ENCODE data around the gene UPK1A.

Gene UPK1A

DNA sequence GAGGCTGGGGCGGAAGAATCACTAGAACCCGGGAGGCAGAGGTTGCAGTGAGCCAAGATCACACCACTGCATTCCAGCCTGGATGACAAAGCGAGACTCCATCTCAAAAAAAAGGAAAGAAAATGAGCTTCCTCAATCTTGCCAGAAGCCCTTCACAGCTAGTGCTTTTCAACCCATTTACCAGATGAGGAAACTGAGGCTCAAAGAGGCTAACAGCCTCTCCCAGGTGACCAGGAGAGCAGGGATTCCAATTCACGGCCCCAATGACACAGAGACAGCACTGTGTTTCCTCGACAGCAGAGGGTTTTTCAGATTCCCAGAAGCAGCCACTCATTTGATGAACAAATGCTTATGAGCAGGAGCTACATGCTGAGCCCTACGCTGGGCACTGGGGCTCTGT is 3.2 kb downstream of the UPK1A start:
- no CpG with 5 or more reads among the region's 6 CpGs for WGBS (ENCODE audit: extremely low coverage, insufficient coverage, insufficient read length)
- Histone ChIP-seq H3K4me3 (ENCODE audit: low read depth, low read length) (no peak overlapping the region), H2AK5ac (ENCODE audit: low read length) (no peak overlapping the region), H3K79me2 (ENCODE audit: control insufficient read depth, insufficient read depth, low read length, poor library complexity) (no peaks in the 10 kb centered on the region), H2BK120ac (ENCODE audit: insufficient read depth, low read length, poor library complexity) (no peak overlapping the region), H2BK5ac (ENCODE audit: low read depth, low read length, poor library complexity) (no peak overlapping the region), H3K4me1 (ENCODE audit: control insufficient read depth in 1 of 2, insufficient read depth in 2 of 2, low read length in 2 of 2) (peaks cover 4% of the 10 kb centered on the region in 2 experiments), H3K14ac (ENCODE audit: low read length) (no peak overlapping the region), H2BK12ac (ENCODE audit: low read length) (no peak overlapping the region), H3K9ac (ENCODE audit: low read length) (no peak overlapping the region), H4K91ac (ENCODE audit: low read depth, low read length) (no peak overlapping the region), H4K8ac (ENCODE audit: low read depth, low read length) (no peak overlapping the region), H3K27me3 (ENCODE audit: insufficient read depth, low read length) (no peaks in the 10 kb centered on the region), H2AFZ (ENCODE audit: insufficient read depth, low read length, poor library complexity) (no peak overlapping the region), H3K27ac (ENCODE audit: low read depth, low read length) (no peak overlapping the region), H4K12ac (ENCODE audit: low read depth, low read length) (no peak overlapping the region), H3K4me2 (ENCODE audit: low read length) (no peak overlapping the region), H3K9me3 (ENCODE audit: insufficient read depth, low read depth, low read length) (peaks cover 1% of the 10 kb centered on the region), H3K4ac (ENCODE audit: low read depth, low read length) (no peak overlapping the region), H3K36me3 (ENCODE audit: control insufficient read depth in 1 of 2, insufficient read depth in 2 of 2, low read length in 2 of 2) (peaks cover 0 to 2% of the 10 kb centered on the region in 2 experiments), H3K23ac (ENCODE audit: low read length) (no peak overlapping the region), H3K79me1 (ENCODE audit: low read length) (no peaks in the 10 kb centered on the region), H3K18ac (ENCODE audit: low read length) (no peak overlapping the region)
- no peak for DNase-seq

DNA sequence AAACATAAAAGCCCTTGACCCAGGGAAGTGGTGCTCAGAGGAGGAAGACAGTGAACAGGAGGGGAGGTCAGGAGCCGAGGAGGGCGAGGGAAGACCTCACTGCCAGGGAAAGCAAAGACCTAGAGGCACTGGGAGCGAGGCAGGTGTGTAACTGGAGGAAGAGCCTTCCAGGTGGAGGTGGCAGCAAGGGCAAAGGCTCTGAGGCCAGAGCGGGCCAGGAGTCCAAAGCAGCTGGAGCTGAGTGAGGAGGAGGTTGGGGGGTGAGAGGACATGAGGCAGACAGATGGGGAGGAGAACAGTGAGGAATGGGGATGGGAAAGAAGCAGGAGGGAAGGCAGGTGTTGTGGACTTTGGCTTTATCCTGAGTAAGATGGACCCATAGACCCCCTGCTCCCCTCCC is 3.7 kb downstream of the UPK1A start:
- no peak overlapping the region for H2AFZ ChIP-seq (ENCODE audit: insufficient read depth, low read length, poor library complexity)
- no peaks in the 10 kb centered on the region for H3K27me3 ChIP-seq (ENCODE audit: insufficient read depth, low read length)
- no peak overlapping the region for H3K27ac ChIP-seq (ENCODE audit: low read depth, low read length)
- no peak overlapping the region for H2AK5ac ChIP-seq (ENCODE audit: low read length)
- H4K91ac ChIP-seq (ENCODE audit: low read depth, low read length) = no peak overlapping the region
- peaks cover 4% of the 10 kb centered on the region in 2 experiments for H3K4me1 ChIP-seq (ENCODE audit: control insufficient read depth in 1 of 2, insufficient read depth in 2 of 2, low read length in 2 of 2)
- no peak overlapping the region for H4K8ac ChIP-seq (ENCODE audit: low read depth, low read length)
- no peak for DNase-seq
- no peaks in the 10 kb centered on the region for H3K79me2 ChIP-seq (ENCODE audit: control insufficient read depth, insufficient read depth, low read length, poor library complexity)
- H3K23ac ChIP-seq (ENCODE audit: low read length) = no peak overlapping the region
- no peak overlapping the region for H3K9ac ChIP-seq (ENCODE audit: low read length)
- H2BK5ac ChIP-seq (ENCODE audit: low read depth, low read length, poor library complexity) = no peak overlapping the region
- WGBS (ENCODE audit: extremely low coverage, insufficient coverage, insufficient read length) = no CpG with 5 or more reads among the region's 4 CpGs
- no peak overlapping the region for H3K4me2 ChIP-seq (ENCODE audit: low read length)
- H2BK12ac ChIP-seq (ENCODE audit: low read length) = no peak overlapping the region
- no peak overlapping the region for H2BK120ac ChIP-seq (ENCODE audit: insufficient read depth, low read length, poor library complexity)
- H3K9me3 ChIP-seq (ENCODE audit: insufficient read depth, low read depth, low read length) = peaks cover 1% of the 10 kb centered on the region
- H3K14ac ChIP-seq (ENCODE audit: low read length) = no peak overlapping the region
- no peaks in the 10 kb centered on the region for H3K79me1 ChIP-seq (ENCODE audit: low read length)
- H3K4ac ChIP-seq (ENCODE audit: low read depth, low read length) = no peak overlapping the region
- H3K36me3 ChIP-seq (ENCODE audit: control insufficient read depth in 1 of 2, insufficient read depth in 2 of 2, low read length in 2 of 2) = peaks cover 0 to 2% of the 10 kb centered on the region in 2 experiments
- no peak overlapping the region for H3K18ac ChIP-seq (ENCODE audit: low read length)
- no peak overlapping the region for H4K12ac ChIP-seq (ENCODE audit: low read depth, low read length)
- H3K4me3 ChIP-seq (ENCODE audit: low read depth, low read length) = no peak overlapping the region

DNA sequence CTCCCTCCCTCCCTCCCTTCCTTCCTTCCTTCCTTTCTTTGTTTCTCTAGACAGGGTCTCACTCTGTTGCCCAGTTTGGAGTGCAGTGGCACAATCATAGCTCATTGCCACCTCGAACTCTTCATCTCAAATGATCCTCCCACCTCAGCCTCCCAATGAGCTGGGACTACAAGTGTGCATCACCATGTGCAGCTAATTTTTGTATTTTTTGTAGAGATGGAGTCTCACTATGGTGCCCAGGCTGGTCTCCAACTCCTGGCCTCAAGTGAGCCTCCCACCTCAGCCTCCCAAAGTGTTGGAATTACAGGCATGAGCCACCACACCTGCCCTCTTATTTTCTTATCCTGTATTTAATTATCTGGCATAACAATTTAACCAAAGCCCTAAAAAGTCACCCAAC is 4.4 kb downstream of the UPK1A start:
- no CpG with 5 or more reads among the region's 1 CpG for WGBS (ENCODE audit: extremely low coverage, insufficient coverage, insufficient read length)
- H3K36me3 ChIP-seq (ENCODE audit: control insufficient read depth in 1 of 2, insufficient read depth in 2 of 2, low read length in 2 of 2) = no peaks in the 10 kb centered on the region

DNA sequence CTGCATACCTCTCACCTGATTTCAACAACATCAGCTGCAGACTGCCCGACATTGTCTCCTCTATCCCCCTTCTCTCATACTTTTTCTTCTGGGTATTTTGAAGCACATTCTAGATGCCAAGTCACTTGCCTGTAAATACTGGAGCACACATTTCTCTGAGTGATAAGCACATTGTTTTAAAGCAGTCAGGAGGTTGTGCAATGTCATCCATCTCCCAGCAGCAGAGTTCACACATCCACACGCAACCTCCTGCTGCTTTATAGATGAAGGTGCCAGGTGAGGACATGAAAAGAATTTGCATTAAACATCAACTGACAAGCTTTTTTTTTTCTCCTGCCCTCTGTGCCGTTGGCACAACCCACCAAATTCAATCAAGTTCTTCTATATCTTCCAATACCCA is 5.5 kb downstream of the UPK1A start:
- no peak overlapping the region for H3K4me3 ChIP-seq (ENCODE audit: low read depth, low read length)
- no peak overlapping the region for H2BK120ac ChIP-seq (ENCODE audit: insufficient read depth, low read length, poor library complexity)
- H3K9me3 ChIP-seq (ENCODE audit: insufficient read depth, low read depth, low read length) = peaks cover 1% of the 10 kb centered on the region
- no peaks in the 10 kb centered on the region for H3K36me3 ChIP-seq (ENCODE audit: control insufficient read depth in 1 of 2, insufficient read depth in 2 of 2, low read length in 2 of 2)
- no peak overlapping the region for H4K91ac ChIP-seq (ENCODE audit: low read depth, low read length)
- WGBS (ENCODE audit: extremely low coverage, insufficient coverage, insufficient read length) = no CpG with 5 or more reads among the region's 3 CpGs
- H2AK5ac ChIP-seq (ENCODE audit: low read length) = no peak overlapping the region
- no peak overlapping the region for H3K9ac ChIP-seq (ENCODE audit: low read length)
- no peak overlapping the region for H3K4ac ChIP-seq (ENCODE audit: low read depth, low read length)
- H3K18ac ChIP-seq (ENCODE audit: low read length) = no peak overlapping the region
- no peak overlapping the region for H2AFZ ChIP-seq (ENCODE audit: insufficient read depth, low read length, poor library complexity)
- H3K27ac ChIP-seq (ENCODE audit: low read depth, low read length) = no peak overlapping the region
- H3K4me1 ChIP-seq (ENCODE audit: control insufficient read depth in 1 of 2, insufficient read depth in 2 of 2, low read length in 2 of 2) = peaks cover 4% of the 10 kb centered on the region in 2 experiments
- no peaks in the 10 kb centered on the region for H3K79me1 ChIP-seq (ENCODE audit: low read length)
- no peak overlapping the region for H4K8ac ChIP-seq (ENCODE audit: low read depth, low read length)
- no peak overlapping the region for H2BK5ac ChIP-seq (ENCODE audit: low read depth, low read length, poor library complexity)
- no peak overlapping the region for H2BK12ac ChIP-seq (ENCODE audit: low read length)
- H4K12ac ChIP-seq (ENCODE audit: low read depth, low read length) = no peak overlapping the region
- no peak overlapping the region for H3K4me2 ChIP-seq (ENCODE audit: low read length)
- no peaks in the 10 kb centered on the region for H3K27me3 ChIP-seq (ENCODE audit: insufficient read depth, low read length)
- DNase-seq = peak; percentile 72 to 84
- H3K23ac ChIP-seq (ENCODE audit: low read length) = no peak overlapping the region
- H3K14ac ChIP-seq (ENCODE audit: low read length) = no peak overlapping the region
- H3K79me2 ChIP-seq (ENCODE audit: control insufficient read depth, insufficient read depth, low read length, poor library complexity) = no peaks in the 10 kb centered on the region

More for the DNA sequence above, 4.4 kb downstream of the UPK1A start:
- no peak overlapping the region for H3K4me3 ChIP-seq (ENCODE audit: low read depth, low read length)
- peaks cover 1% of the 10 kb centered on the region for H3K9me3 ChIP-seq (ENCODE audit: insufficient read depth, low read depth, low read length)
- no peak overlapping the region for H2BK120ac ChIP-seq (ENCODE audit: insufficient read depth, low read length, poor library complexity)
- no peak overlapping the region for H4K91ac ChIP-seq (ENCODE audit: low read depth, low read length)
- no peak overlapping the region for H2AK5ac ChIP-seq (ENCODE audit: low read length)
- no peaks in the 10 kb centered on the region for H3K79me1 ChIP-seq (ENCODE audit: low read length)
- no peak overlapping the region for H2BK12ac ChIP-seq (ENCODE audit: low read length)
- no peak overlapping the region for H4K12ac ChIP-seq (ENCODE audit: low read depth, low read length)
- H3K27ac ChIP-seq (ENCODE audit: low read depth, low read length) = no peak overlapping the region
- H3K18ac ChIP-seq (ENCODE audit: low read length) = no peak overlapping the region
- H3K27me3 ChIP-seq (ENCODE audit: insufficient read depth, low read length) = no peaks in the 10 kb centered on the region
- H3K14ac ChIP-seq (ENCODE audit: low read length) = no peak overlapping the region
- H3K23ac ChIP-seq (ENCODE audit: low read length) = no peak overlapping the region
- no peak overlapping the region for H2BK5ac ChIP-seq (ENCODE audit: low read depth, low read length, poor library complexity)
- H4K8ac ChIP-seq (ENCODE audit: low read depth, low read length) = no peak overlapping the region
- H3K4me1 ChIP-seq (ENCODE audit: control insufficient read depth in 1 of 2, insufficient read depth in 2 of 2, low read length in 2 of 2) = peaks cover 4% of the 10 kb centered on the region in 2 experiments
- no peaks in the 10 kb centered on the region for H3K79me2 ChIP-seq (ENCODE audit: control insufficient read depth, insufficient read depth, low read length, poor library complexity)
- no peak overlapping the region for H3K4me2 ChIP-seq (ENCODE audit: low read length)
- H3K4ac ChIP-seq (ENCODE audit: low read depth, low read length) = no peak overlapping the region
- H2AFZ ChIP-seq (ENCODE audit: insufficient read depth, low read length, poor library complexity) = no peak overlapping the region
- no peak overlapping the region for H3K9ac ChIP-seq (ENCODE audit: low read length)
- DNase-seq = peak in 1 of 2 donors; percentile 38

Measured in trophoblast cell (in vitro differentiated cells and primary cell).